ENCODE results near the gene COL26A1.

The COL26A1 gene

GRCh38 chr7:101536668-101537067 is 174.0 kb downstream of the COL26A1 start:
- DNase-seq, result no peak

DNA sequence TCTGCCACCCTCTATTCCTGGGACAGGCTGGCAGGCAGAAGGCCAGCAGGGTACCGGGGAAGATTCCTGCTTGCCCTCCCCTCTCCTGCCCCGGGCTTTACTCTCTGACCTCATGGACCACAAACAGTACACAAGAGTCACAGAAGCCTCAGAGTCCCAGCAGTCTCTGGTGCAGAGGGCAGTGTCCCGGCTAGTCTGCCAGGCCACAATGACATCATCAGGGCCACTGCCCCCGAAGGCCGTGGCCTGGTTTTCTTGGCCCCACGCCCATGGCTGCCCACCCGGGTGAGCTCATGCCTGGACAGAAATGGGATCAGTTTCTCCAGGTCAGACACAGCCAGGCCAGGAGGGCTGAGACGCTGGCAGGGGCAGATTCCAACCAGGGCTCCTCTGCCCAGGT is 174.5 kb downstream of the COL26A1 start:
- DNase-seq, result no peak

DNA sequence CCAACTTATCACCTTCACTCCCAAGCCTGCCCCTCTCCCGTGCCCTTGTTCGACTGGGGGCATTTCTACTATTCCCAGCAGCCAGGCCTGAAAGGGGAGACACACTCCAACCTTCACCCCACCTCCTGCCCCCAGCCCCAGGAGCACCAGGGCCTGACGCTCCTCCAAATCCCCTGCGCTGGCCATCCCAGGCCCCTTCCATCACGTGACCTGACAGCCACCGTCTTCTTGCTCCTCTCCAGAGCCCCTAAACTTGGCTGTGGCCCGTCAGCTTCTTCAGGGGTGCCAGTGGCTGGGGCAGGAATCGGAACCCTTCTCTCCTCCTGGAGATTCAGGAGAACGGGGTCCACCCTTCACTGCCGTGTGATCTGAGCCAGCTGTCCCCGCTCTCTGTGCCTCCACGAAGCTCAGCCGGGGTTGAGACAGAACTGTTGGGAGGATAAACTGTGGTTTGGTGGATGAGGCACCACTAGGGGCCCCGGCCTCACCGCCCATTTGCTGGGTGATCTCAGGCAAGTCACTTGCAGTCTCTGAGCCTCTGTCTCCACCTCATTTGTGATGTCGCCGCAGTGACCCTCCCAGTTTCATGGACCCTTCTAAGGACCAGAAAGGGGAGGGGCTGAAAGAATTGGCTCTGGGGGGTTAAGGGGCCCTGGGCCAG is 175.4 kb downstream of the COL26A1 start:
- no peak for DNase-seq

- DNase-seq, result peak; percentile 1 to 28
Measured at GRCh38 chr7:101538596-101539459, 176.2 kb downstream of the COL26A1 start.

DNA sequence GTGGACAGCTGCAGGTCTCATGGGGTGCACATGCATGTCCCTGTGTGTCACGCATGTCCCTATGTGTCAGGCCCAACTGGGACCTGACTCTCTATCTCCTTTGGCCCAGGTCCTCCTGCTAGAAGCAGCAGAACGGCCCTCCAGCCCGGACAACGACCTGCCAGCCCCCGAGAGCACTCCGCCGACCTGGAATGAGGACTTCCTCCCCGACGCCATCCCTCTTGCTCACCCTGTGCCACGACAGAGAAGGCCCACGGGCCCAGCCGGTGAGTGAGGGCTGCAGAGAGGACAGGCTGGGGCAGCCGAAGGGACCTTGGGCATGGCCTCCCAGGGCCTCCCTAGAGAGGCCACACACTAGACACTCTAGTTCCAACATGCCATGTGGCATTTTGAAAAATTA is 177.1 kb downstream of the COL26A1 start:
- no peak for DNase-seq

DNA sequence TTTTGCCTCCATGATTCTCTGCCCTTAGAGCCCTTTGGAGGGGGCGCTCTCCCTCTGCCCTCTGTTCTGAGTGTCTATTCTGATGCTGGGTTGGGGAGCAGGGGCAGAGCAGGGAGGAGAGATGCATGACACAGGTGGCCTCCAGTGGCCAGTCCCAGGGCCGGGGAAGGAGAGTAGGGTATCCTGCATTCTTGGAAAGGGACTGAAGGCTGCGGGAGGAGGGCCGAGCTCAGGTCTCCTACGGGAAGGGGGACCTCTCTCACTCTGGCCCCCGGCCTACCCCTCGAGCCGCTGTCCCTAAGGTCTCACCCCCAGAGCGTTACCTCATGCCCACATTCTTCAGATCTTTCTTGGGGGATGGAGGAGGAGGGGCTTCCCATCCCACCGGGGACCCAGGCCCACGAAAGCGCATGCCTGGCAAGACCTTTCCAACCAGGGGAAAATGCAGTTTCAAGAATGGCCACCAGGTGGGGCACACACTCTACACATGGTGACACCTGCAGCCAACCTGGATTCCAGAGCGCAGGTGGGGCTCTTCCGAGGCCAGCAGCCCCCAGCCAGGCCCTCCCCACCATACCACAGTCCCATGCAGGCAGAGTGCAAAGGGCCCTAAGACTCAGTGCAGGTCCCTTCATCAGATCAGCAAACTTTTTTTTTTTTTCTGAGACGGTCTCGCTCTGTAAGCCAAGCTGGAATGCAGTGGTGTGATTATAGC is 180.0 kb downstream of the COL26A1 start:
- DNase-seq, result peak; percentile 24 to 31

GRCh38 chr7:101543242-101543766 is 180.6 kb downstream of the COL26A1 start:
- no peak for DNase-seq

- no peak for DNase-seq
Measured at GRCh38 chr7:101543846-101544245, 181.2 kb downstream of the COL26A1 start.

DNA sequence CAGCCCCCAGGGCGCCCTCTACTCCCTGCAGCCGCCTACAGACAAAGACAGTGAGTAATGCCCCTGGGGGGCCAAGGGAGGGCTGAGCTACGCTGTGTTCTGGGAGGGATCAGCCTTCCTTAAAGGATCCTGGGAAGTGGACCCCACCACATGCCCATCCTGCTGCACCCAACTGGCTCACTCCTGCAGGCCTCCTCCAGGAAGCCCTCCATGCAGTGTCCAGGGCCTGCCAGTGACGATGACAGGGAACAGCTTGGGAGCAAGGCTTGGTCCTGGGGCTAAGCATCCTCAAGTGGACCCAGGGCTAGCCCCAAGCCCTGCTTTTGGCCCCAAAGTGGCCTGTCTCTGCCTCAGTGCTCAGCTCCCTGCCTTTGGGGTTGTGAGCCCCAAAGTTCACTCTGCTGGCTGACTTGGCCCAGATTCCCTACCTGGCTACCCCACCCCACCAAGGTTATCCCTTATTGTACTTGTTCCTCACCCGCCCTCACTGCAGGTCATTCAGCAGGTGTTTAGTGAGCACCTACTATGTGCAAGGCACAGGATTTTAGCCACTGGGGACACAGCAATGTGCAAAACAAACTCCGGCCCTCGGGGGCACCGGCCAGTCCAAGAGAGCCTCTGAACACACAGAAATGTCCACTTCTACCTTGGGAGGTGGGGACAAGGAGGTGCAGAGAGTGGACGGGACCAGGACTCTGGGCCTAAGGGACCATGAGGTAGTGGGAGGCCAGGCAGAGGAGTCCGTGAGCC is 182.9 kb downstream of the COL26A1 start:
- DNase-seq, result no peak

- no peak for DNase-seq
Measured at GRCh38 chr7:101546308-101546936, 183.7 kb downstream of the COL26A1 start.

DNA sequence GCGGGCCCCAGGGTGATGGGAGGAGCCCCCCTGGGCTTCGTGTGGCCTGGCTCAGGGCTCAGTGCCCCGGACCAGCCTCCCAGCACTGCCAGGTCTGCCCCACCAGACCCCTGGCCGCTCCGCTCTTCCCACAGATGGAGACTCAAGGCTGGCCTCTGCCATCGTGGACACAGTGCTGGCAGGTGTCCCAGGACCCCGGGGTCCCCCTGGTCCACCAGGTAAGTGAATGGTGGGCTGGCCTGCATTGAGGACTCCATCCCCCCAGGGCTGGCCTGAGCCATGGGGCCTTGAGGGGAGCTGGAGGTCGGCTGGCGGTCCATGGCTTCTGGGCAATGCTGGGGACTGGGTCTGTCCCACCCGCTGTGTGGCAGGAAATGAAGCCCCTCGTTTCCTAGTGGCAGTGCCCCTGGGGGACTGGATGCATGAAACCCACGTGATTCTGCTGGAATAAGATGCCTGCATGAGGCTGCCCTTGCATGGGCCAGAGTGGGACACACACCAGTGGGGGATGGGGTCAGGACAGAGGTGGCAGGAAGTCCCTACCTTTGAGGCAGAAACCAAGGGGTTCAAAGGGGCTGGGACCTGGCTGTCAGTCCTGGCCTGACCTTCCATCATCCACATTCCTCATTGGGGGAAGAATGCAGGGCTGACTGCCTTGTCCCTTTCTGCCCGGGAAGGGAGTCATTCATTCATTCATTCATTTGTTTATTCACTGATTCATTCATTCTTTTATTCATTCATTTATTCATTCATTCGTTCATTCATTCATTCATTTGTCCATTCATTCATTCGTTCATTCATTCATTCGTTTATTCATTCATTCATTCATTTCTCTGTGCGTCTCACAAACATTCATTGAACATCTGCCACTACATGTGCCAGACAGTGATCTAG is 184.6 kb downstream of the COL26A1 start:
- DNase-seq, result no peak

DNA sequence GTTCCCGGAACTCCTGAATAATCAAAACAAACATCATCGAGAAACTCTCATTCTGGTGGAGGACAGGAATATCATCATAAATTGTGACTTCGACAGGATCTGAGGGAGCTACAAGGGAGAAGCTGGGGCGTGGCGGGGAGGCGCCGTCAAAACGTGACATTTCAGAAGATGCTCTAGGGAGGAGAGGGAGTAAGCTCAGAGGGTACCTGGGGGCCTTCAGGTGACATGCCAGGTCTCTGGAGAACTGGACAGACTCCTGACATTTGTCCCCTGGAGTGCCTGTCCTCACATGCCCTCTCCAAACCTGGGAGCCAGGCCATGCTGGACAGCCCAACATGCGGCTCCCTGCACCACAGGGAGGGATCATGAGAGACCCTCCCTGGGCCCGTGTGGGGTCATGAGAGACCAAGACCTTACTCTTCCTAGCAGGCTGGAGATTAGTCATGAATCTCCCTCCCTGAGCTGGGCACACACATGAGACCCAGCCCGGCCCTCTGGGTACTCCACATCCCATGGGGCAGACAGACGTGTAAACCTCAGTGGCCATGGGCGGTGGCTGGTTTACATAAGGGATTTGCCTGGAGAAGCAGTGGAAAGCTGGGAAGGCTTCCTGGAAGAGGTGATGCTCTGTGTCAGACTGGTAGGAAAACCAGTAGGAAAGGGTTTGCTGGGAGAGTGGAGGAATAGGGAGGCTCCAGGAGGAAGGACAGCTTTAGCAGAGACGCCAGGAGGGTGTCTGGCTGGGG is 185.4 kb downstream of the COL26A1 start:
- DNase-seq, result no peak

DNA sequence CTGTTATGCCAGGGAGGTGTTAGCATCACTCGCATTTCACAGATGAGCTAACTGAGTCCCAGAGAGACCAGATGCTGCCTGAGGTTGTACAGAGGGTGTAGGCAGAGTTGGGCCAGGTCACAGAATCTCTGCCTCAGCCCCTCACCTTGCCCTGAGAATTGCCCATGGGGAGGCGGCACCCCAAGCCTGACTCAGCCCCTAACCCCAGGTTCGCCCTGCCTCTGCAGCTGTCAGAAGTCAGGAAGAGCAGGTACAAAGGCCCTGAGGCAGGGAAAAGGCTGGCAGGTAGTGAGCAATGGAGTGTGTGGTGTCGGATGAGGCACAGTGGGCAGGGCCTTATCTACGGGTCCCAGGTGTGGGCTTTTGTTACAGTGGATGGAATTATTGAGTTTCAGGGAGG is 187.1 kb downstream of the COL26A1 start:
- DNase-seq, result no peak

GRCh38 chr7:101550641-101551541 is 188.2 kb downstream of the COL26A1 start:
- no peak for DNase-seq

DNA sequence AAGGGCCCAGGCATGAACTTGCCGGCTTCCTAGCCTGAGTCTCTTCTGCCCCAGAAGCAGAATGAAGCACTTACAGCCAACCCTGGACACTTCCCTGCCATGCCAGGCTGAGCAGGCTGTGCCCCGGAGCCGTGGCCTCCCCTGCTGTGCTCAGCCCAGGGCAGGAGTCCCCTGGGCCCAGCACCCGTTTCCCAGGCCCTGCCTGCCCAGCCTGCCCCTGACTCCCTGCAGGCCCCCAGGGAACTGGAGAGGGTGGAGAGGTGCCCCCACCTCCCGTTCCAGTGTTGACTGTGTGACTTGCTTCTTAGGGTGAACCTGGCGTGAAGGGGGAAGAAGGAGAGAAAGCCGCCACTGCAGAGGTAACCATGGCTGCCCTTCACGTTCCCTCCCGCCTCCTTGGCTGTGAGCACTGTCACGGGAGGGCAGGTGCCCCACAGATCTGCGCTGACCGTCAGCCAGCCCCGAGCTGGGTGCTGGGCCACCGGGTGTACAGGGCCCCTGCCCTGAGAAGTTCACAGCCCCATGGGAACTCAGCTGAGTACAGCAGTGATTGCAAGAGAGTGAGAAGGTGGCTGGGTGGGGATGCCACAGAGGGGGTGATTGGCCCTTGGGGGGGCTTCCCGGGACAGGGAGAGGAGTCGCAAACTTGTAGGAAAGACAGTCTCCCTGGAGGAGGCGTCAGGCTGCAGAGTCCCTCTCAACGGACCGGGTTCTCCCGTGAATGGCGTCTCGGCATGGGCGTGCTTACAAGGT is 190.5 kb downstream of the COL26A1 start:
- DNase-seq, result no peak

DNA sequence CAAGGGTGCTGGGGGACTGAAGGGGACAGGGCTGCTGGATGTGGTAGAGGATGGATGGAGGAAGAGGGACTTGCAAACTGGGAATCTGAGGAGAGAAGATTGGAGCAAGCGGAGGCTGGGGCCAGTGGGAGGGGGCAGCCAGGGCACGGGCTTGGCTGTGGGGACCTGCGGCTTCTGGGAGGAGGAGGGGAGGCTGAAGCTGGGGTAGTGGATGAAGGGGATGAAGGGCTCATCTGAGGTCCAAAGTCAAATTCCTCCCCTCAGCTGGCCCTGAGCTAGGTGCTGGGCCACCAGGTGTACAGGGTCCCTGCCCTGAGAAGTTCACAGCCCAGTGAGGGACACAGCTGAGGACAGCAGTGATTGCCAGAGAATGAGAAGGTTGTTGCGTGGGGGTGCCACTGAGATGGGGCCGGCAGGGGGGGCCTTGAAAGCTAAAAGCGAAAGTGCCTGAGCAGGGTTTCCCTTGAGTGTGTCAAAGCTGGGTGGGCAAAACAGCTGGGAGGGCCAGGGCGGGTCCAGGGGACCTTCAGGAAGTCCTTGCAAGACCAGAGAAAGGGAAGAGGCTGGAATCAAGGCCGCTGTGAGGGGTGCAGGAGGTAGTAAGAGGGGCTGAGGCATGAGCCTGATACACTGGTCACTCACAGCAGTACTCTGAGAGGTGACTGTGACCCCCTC is 191.2 kb downstream of the COL26A1 start:
- no peak for DNase-seq

DNA sequence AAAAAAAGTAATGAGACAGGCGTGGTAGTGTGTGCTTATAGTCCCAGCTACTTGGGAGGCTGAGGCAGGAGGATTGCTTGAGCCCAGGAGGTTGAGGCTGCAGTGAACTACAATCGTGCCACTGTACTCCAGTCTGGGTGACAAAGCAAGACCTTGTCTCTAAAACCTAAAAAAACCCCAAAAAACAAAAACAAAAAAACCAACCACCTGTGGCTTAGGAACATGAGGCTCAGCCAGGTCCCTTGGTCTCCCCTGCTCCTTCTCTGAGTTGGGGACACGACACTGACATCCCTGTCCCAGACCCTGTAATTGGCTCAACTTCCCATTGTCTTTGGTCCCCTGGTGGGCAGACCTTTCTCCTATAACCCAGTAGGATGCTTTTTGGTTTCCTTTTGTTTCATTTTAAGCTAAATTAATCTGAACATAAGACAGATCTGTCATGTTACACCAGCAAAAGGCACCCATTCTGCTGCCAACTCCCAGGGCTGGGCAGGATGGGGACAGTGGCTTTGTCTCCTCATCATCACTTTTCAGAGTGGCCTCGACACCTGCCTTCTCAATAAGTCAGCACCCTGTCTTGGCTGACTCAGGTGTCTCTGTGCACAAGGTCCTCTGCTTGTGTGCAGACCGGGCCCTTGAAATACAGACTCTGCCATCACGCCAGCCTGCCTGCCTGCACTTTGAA is 192.1 kb downstream of the COL26A1 start:
- DNase-seq, result no peak

All from AML-193 (cell line).